ENCODE results near the gene TRAPPC10.

The TRAPPC10 gene

GRCh38 chr21:44066116-44066515 is 54.0 kb downstream of the TRAPPC10 start:
- DNase-seq (ENCODE audit: low read depth): no peak

- DNase-seq (ENCODE audit: low read depth): no peak
Observed at GRCh38 chr21:44067011-44067839, 55.1 kb downstream of the TRAPPC10 start.

- DNase-seq (ENCODE audit: low read depth): no peak
Observed at GRCh38 chr21:44070391-44070790, 58.3 kb downstream of the TRAPPC10 start.

- no peak for DNase-seq (ENCODE audit: low read depth)
Observed at GRCh38 chr21:44071359-44072104, 59.4 kb downstream of the TRAPPC10 start.

- no peak for DNase-seq (ENCODE audit: low read depth)
Observed at GRCh38 chr21:44072111-44072510, 60.0 kb downstream of the TRAPPC10 start.

- no peak for DNase-seq (ENCODE audit: low read depth)
Observed at GRCh38 chr21:44074315-44074958, 62.3 kb downstream of the TRAPPC10 start.

GRCh38 chr21:44076316-44076715 is 64.2 kb downstream of the TRAPPC10 start:
- DNase-seq (ENCODE audit: low read depth): no peak

- DNase-seq (ENCODE audit: low read depth): no peak
Observed at GRCh38 chr21:44078411-44078981, 66.4 kb downstream of the TRAPPC10 start.

- DNase-seq (ENCODE audit: low read depth): no peak
Observed at GRCh38 chr21:44079446-44079845, 67.3 kb downstream of the TRAPPC10 start.

GRCh38 chr21:44079846-44080245 is 67.7 kb downstream of the TRAPPC10 start:
- DNase-seq (ENCODE audit: low read depth): no peak

GRCh38 chr21:44082648-44083440 is 70.7 kb downstream of the TRAPPC10 start:
- DNase-seq (ENCODE audit: low read depth): no peak

GRCh38 chr21:44083631-44084291 is 71.7 kb downstream of the TRAPPC10 start:
- no peak for DNase-seq (ENCODE audit: low read depth)

GRCh38 chr21:44084496-44085241 is 72.6 kb downstream of the TRAPPC10 start:
- DNase-seq (ENCODE audit: low read depth): no peak

- no peak for DNase-seq (ENCODE audit: low read depth)
Observed at GRCh38 chr21:44085491-44086321, 73.6 kb downstream of the TRAPPC10 start.

- DNase-seq (ENCODE audit: low read depth): no peak
Observed at GRCh38 chr21:44086636-44087425, 74.7 kb downstream of the TRAPPC10 start.

GRCh38 chr21:44087426-44088400 is 75.6 kb downstream of the TRAPPC10 start:
- no peak for DNase-seq (ENCODE audit: low read depth)

GRCh38 chr21:44088401-44088780 is 76.3 kb downstream of the TRAPPC10 start:
- no peak for DNase-seq (ENCODE audit: low read depth)
